HuH-7.5 (cell line): Measurements from ENCODE around the gene TMEM163.
"Not testable (repeated sequence)": the region's sequence is repeated elsewhere in the genome, so short reads cannot be mapped to it uniquely, and the experiment has no call there.

Source experiments
- DNase-seq: peaks from one replicate; pipeline ENCODE4 v3.0.0; 2011; ENCODE audit warnings: low spot score

The TMEM163 gene

GRCh38 chr2:134489732-134490384, 228.9 kb downstream of the TMEM163 start:
- no peak for DNase-seq

- DNase-seq, result no peak
These were observed 235.9 kb downstream of the TMEM163 start for GRCh38 chr2:134482766-134483340.

GRCh38 chr2:134482131-134482723, 236.6 kb downstream of the TMEM163 start:
- no peak for DNase-seq

- no peak for DNase-seq
These were observed 239.0 kb downstream of the TMEM163 start for GRCh38 chr2:134479696-134480330.

GRCh38 chr2:134476982-134477381, 241.8 kb downstream of the TMEM163 start:
- not testable (repeated sequence) for DNase-seq

- no peak for DNase-seq
These were observed 248.1 kb downstream of the TMEM163 start for GRCh38 chr2:134470561-134471168.

GRCh38 chr2:134469516-134470115, 249.2 kb downstream of the TMEM163 start:
- no peak for DNase-seq

- DNase-seq, result no peak
These were observed 250.0 kb downstream of the TMEM163 start for GRCh38 chr2:134468776-134469175.

- DNase-seq, result no peak
These were observed 250.6 kb downstream of the TMEM163 start for GRCh38 chr2:134468164-134468563.

- peak; percentile 51 for DNase-seq
These were observed 252.7 kb downstream of the TMEM163 start for GRCh38 chr2:134466141-134466540.

GRCh38 chr2:134465228-134466105, 253.3 kb downstream of the TMEM163 start:
- DNase-seq, result no peak

- no peak for DNase-seq
These were observed 255.1 kb downstream of the TMEM163 start for GRCh38 chr2:134463699-134464022.

GRCh38 chr2:134462791-134463698, 255.8 kb downstream of the TMEM163 start:
- DNase-seq, result no peak

GRCh38 chr2:134462275-134462674, 256.5 kb downstream of the TMEM163 start:
- DNase-seq, result no peak

- DNase-seq, result no peak
These were observed 257.3 kb downstream of the TMEM163 start for GRCh38 chr2:134461511-134461910.

- DNase-seq, result peak; percentile 53
These were observed 258.2 kb downstream of the TMEM163 start for GRCh38 chr2:134460583-134460998.

GRCh38 chr2:134459706-134460406, 258.9 kb downstream of the TMEM163 start:
- DNase-seq, result no peak

- DNase-seq, result no peak
These were observed 259.9 kb downstream of the TMEM163 start for GRCh38 chr2:134458950-134459349.

GRCh38 chr2:134458473-134458853, 260.3 kb downstream of the TMEM163 start:
- DNase-seq, result no peak
